Renal cortex interstitium (tissue), 11 donors: ENCODE results near the gene DNAH2. TPM values are rescaled to one million over a fixed set of nuclear protein-coding genes. Genes with fewer than 3 reads are reported as not detected.
A peak's percentile ranks its signal among the peaks of the same experiment; 100 is the strongest.

Experiments
- DNase-seq, 11 donors: peaks; one replicate each; pipeline ENCODE4 v3.0.0-alpha.2; 2013; ENCODE audit warnings: low read depth in 9 of 11, low spot score in 4 of 11; ENCODE audit errors: extremely low read depth in 1 of 11
- polyA plus RNA-seq, 3 donors: library from polyadenylated mRNA; unstranded; fragments of 120-200 nt; gene quantifications; one replicate each; pipeline ENCODE4 v1.2.1, GENCODE V29; 2013; ENCODE audit not compliant: insufficient read length in 3 of 3

Gene DNAH2
- polyA plus RNA-seq, 3 donors: 0.26 to 0.32 (median 0.29) TPM

- DNase-seq: no peak
Observed at GRCh38 chr17:7754656-7755055, 37.1 kb downstream of the DNAH2 start.

GRCh38 chr17:7755095-7755890 lies 37.7 kb downstream of the DNAH2 start:
- DNase-seq: no peak

- no peak for DNase-seq
Observed at GRCh38 chr17:7756968-7757367, 39.4 kb downstream of the DNAH2 start.

GRCh38 chr17:7763919-7764318 lies 46.4 kb downstream of the DNAH2 start:
- DNase-seq: no peak

GRCh38 chr17:7767004-7767403 lies 49.5 kb downstream of the DNAH2 start:
- no peak for DNase-seq

GRCh38 chr17:7767405-7768021 lies 50.0 kb downstream of the DNAH2 start:
- peak in 1 of 11 donors; percentile 12 for DNase-seq

GRCh38 chr17:7769854-7770253 lies 52.3 kb downstream of the DNAH2 start:
- no peak for DNase-seq

GRCh38 chr17:7774055-7774521 lies 56.5 kb downstream of the DNAH2 start:
- no peak for DNase-seq

- no peak for DNase-seq
Observed at GRCh38 chr17:7775051-7775450, 57.5 kb downstream of the DNAH2 start.

GRCh38 chr17:7777017-7777416 lies 59.5 kb downstream of the DNAH2 start:
- DNase-seq: no peak

- DNase-seq: no peak
Observed at GRCh38 chr17:7780736-7781135, 63.2 kb downstream of the DNAH2 start.

GRCh38 chr17:7781429-7781828 lies 63.9 kb downstream of the DNAH2 start:
- DNase-seq: no peak

GRCh38 chr17:7782240-7782639 lies 64.7 kb downstream of the DNAH2 start:
- no peak for DNase-seq

- no peak for DNase-seq
Observed at GRCh38 chr17:7786866-7787265, 69.3 kb downstream of the DNAH2 start.

GRCh38 chr17:7789131-7789530 lies 71.6 kb downstream of the DNAH2 start:
- no peak for DNase-seq

- no peak for DNase-seq
Observed at GRCh38 chr17:7790150-7790549, 72.6 kb downstream of the DNAH2 start.

- DNase-seq: no peak
Observed at GRCh38 chr17:7792611-7793010, 75.1 kb downstream of the DNAH2 start.

- no peak for DNase-seq
Observed at GRCh38 chr17:7794075-7794663, 76.6 kb downstream of the DNAH2 start.

GRCh38 chr17:7797976-7798375 lies 80.4 kb downstream of the DNAH2 start:
- DNase-seq: no peak

GRCh38 chr17:7798839-7799238 lies 81.3 kb downstream of the DNAH2 start:
- no peak for DNase-seq
